8988T (cell line): ENCODE measurements around the gene BIRC7.
"Not testable (repeated sequence)": the region's sequence is repeated elsewhere in the genome, so short reads cannot be mapped to it uniquely, and the experiment has no call there.

Source experiments
- DNase-seq: peaks from one replicate; pipeline ENCODE4 v3.0.0; 2011

BIRC7 gene

DNA sequence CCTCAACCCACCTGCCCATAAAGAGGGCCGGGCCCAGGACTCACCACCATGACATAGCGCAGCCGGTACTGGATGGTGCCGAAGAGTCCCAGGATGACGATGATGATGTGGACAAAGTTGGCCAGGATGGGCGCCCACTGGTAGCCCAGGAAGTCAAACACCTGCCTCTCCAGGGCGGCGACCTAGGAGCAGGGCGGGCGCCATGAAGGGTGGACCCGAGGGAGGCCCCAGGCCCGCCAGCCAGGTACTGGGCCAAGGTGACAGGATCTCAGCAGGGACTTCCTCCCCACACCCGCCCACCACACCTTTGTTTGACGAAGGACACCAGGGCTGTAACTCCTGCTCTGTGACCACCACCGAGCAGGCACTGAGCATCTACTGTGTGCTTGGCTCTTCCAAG, 14.2 kb downstream of the BIRC7 start:
- no peak for DNase-seq

DNA sequence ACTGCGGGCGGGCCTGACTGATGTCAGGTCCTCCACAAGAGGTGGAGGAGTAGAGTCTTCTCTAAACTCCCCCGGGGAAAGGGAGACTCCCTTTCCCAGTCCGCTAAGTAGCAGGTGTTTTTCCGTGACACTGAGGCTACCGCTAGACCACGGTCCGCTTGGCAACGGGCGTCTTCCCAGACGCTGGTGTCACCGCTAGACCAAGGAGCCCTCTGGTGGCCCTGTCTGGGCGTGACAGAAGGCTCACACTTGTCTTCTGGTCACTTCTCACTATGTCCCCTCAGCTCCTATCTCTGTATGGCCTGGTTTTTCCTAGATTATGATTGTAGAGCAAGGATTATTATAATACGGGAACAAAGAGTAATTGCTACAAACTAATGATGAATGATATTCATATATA, 15.6 kb downstream of the BIRC7 start:
- not testable (repeated sequence) for DNase-seq

DNA sequence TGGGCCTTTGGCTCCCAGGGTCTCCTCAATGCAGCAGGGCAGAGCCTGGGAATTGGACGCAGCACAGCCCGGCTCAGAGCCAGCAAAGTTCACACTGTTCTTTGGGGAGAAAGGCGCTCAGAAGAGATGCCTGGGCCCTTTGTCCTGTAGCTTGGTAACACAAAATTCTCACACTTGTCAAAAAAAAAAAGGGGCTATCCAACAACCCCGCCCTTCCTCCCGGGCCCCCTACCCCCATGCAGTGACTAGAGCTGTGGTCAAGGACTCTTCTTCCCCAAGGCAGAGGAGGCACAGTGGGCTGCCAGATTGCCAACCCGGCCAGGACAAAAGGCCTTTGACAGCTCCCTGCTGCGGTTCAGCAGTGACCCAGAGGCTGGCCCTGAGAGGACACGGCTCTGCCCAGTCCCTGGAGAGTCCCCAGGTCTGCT, 16.6 kb downstream of the BIRC7 start:
- peak; percentile 67 for DNase-seq

DNA sequence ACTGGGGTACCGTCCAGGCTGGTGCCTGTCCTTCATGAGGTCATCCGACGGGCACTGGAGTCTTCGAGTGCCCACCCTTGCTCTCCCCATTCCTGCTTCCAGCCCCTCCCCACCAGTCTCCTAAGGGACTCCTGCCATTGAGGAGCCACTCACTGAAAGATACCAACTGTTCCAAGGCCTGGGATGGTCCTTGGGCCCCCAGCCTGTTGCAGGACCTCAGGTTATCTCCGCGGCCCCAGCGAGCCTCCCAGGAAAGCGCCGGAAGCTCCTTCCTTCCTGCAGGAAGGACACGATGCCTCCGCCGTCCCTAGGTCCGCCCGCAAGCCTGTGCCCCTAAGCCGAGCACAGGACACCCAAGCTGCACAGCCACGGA, 17.3 kb downstream of the BIRC7 start:
- DNase-seq: no peak

DNA sequence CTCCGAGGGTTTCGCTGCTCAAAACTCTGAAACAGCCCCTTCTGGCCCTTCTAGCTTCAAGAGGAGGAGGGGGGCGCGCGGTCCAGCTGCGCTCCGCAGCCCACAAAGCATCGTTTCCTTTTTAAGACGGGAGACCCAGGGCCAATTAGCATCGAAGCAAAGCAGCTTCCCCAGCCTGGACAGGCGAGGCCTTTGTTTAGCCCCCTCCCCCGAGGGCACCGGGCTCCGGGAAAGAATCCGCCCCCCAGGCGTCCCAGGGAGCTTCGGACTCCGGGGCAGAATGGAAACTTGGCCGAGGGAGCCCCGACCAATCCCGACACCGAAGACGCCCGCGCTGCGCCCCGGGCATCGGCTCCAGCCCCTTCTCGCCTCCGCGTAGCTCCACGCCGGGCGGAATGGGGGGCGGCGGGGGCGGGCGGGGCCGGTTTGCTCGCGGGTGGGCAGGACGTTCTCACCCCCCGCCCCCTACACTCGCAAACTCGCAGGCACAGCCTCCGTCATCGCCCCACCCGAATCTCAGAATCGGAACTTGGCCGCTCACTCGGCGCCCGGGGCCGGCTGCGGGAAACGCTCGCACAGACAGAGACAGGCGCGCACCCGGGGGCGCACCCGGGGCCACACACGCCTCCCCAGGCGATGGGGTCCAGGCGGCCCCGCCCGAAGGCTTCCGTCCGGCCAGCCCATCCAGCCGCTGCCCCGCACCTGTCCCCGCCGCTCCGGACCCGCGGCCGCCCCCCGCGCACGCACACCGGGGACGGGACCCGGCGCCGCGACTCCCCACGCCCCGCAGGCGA, 17.9 kb downstream of the BIRC7 start:
- DNase-seq: peak; percentile 66

DNA sequence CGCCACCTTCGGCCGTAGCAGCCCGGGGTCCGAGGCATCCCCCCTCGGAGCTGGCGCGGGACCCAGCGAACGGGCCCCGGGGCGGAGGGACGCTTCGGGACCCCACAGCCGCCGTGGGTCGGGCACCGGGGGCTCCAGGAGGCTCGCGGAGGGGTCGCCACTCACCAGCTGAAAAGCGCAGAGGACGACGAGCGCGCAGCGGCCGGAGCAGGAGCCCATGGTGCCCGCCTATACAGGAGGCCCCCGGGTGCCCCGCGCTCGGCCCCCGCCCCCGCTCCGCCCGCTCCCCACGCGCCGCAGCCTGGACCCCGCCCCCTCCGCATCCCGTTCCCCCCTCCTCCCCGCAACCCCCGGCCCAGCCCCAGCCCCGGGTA, 18.5 kb downstream of the BIRC7 start, which contains the start of gene NKAIN4:
Gene NKAIN4 (minus strand): TSS at position 232 of the 374 bp plus-strand sequence. CDS start 13 bp downstream, at position 219.
- DNase-seq: no peak

DNA sequence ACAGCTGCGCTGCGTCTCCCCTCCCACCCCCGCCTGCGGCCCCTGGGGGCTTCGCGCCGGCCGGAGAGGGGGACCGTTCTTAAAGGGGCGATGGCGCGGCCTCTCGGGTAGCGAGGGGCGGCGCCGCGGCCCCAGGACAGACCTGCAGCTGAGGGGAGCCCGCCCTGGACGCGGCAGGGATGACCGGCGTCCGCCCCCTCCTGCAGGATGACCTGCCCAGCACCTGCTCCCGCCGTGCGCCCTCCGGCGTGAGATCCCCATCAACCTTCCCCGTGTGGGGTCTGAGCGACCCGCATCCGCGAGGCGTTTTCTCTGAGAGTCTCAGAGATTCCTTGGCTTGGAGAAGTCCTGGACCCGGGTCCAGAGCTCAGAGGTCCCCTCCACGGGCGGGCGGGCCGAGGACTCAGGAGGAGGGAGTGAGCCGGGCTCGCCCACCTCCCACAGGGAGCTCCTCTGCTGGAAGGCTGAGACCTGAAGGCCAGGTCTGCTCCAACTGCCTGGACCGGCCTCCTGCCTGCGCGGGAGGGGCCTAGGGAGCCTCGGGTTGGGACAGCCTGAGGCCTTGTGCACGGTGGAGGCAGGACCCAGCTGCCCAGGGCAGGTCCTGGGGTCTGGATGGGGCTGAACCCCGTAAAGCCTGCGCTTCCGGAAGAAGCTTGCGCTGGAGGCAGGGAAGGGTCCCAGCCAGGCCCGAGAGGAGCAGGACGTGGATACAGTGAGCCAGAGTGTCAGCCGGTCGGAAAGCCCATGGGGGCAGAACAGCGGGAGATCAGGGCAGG, 19.1 kb downstream of the BIRC7 start:
- peak; percentile 64 for DNase-seq

DNA sequence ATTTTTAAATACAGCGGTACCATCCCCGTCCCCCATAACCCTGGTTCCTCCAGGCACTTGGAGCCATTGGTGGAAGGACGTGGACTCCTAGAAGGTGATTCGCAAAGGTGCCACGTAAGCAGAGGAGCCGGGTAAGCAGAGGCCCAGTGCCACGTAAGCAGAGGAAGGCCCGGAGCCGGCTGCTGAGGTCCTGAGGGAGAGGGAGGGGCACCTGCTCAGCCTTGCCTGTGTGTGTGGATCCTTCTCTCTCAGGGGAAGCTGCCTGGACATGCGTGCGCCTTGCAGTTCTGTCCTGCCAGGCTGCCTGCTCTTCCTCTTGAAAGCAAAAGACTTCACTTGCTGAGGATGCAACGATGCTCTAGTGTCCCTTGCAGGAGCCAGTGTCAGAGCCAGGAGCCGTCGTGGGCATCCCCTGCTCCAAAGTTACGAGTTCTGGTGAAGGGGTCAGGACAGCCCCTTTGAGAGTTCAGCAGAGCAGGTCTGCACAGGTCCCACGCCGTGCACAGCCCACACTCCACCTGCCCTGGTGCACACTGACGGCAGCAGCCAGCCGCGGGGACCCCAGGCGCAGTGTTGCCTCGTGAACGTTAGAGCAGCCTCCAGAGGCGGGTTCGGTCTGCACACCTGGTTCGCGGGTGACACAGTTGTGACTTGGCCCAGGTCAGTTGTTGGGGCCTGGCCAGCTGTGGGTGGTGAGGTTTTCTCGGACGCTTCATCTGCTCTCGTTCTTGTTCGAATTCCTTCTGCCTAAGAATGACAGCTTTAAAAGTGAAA, 20.4 kb downstream of the BIRC7 start:
- DNase-seq: no peak

DNA sequence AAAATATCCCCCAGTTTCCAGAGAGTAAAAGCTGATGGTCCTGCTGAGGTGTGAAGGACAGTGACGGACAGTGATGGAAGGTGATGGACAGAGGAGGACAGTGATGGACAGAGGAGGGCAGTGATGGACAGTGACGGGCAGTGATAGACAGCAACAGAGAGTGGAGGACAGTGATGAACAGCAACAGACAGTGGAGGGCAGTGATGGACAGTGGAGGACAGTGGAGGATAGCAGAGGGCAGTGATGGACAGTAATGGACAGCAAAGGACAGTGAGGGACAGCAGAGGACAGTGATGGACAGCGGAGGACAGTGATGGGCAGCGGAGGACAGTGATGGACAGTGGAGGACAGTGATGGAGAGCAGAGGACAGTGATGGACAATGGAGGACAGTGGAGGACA, 21.2 kb downstream of the BIRC7 start:
- no peak for DNase-seq

DNA sequence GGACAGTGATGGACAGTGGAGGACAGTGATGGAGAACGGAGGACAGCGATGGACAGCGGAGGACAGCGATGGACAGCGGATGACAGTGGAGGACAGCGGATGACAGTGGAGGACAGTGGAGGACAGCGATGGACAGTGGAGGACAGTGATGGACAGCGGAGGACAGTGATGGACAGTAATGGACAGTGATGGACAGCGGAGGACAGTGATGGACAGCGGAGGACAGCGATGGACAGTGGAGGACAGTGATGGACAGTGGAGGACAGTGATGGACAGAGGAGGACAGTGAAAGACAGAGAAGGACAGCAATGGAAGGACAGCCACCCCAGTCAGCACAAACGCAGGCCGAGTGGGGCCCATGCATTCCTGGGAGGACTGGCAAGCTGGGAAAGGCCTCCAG, 21.9 kb downstream of the BIRC7 start:
- DNase-seq: no peak

DNA sequence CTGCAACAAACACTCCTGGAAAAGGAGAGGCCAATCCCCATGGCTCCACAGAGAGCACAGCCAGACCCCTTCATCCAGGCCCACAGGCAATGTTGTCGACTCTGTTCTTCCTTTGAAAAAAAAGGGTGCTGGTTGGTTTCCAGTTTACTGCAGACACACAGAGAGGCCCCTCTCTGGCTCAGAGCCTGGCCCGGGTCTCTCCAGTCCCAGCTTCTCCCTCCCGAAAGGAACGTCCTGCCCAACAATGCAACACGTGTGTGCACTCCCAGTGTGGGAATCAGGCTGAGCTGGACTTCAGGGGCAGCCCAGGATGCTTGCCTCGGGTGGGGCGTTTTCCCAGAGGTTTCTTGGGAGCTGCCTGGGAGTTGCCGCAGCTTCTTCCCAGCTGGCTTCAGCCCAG, 23.1 kb downstream of the BIRC7 start:
- DNase-seq: no peak

DNA sequence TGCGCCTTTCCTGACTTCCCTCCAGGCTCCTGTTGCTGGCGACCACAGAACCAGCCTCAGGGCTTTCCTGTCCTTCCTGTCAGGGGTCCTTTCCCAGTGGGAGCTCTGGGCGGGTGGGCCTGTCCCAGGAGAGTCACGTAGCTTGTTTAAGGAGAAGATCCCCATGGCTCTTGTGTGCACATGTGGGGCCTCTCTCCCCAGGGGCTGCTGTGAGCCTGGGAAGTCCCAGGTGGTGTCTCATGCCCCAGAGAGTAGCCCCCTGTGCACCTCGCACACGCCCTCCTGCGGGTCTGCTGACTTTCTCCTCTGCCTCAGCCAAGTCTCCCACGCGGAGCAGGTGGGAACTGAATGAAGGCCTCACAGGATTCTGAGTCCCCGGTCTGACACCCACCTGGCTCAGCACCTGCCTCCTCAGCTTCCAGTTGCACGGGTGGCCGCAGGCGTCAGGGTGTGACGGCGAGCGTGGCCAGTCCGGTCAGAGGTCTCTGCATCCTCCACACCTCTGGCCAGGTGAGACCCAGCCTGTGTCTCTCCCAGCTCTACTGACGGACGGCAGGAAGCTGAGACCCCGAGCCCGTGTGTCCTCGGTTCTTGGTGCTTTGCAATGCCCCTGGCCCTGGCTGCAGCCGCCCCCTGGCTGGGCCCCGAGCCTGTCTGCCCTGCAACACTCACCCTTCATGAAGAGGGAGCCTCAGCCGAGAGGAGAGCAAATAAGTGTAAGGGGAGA, 24.2 kb downstream of the BIRC7 start:
- no peak for DNase-seq

DNA sequence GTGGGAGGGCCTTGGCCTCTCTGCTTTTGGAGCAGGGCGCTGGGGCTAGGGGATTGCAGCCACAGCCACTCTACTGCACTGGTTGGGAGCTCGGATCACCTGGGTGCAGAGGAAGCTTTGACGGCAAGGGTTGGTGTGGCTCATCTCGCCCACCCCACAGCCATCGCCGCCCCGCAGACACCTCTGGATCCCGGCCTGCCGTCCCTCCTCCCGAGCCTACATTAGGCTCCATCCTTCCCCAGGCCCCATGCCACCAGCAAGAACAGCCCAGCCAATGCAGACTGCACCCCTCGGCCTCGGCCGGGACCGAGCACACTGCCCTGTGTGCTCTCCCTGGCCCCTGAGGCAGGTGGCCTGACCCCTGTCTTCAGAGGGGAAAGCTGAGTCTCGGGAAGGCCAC, 24.8 kb downstream of the BIRC7 start:
- DNase-seq: no peak

DNA sequence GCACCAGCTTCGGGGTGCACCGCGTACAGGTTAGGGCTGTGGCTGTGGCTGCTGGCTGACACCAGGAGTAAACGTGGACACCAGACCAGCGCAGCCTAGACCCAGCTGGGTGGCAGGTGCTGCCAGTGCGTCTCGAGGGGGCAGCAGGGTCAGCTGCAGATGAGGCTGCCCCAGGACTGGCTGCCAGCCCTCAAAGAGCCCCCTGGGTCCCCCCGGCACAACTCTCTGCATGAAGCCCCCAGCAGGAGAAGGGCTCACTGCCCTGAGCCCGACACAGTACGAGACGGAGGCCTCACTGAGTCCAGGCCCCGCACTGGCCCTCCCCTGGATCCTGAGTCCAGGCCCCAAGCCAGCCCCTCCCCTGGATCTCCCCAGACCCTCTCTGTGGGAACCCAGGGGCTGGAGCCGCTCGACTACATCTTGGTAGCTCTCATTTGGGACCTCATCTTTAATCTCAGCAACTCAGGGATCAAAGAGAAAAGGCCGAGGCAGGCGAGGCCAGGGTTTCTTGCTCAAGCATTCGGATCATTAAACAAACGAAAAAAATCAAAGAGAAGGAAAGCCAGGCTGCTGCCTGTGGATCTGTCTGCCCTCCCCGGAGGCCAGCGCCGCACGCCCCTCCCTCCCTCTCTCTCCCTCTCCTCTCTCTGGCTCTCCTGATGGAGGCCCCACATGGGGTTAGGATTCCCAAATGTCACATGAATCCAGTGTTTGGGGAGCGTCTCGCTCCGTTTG, 25.5 kb downstream of the BIRC7 start:
- DNase-seq: no peak

DNA sequence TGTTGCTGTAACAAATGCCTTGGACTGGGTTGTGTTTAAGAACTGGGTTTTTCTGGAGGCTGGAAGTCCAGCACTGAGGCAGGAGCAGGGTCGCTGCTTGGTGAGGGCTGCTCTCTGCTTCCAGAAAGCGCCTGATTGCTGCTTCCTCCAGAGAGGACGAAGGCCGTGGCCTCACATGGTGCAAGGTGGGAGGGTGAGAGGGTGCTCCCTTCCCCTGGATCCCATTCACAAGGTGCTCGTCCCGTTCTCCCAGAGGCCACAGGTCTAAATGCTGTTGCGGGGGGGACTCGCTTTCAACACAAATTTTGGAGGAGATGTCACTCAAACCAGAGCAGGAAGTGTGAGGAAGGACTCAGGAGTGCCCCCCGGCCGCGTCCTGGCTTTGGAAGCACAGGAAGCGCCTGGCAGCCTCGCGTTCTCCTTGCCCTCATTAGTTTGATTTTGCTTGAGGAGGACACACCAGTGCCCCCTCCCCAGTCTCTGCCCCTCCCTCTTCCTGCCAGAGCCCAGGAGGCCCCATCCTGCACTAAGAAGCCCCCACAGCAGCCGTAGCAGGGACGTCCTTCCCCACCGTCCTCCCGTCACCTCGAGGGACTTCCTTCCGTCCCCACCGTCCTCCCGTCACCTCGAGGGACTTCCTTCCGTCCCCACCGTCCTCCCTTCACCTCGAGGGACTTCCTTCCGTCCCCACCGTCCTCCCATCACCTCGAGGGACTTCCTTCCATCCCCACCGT, 26.3 kb downstream of the BIRC7 start:
- DNase-seq: no peak

DNA sequence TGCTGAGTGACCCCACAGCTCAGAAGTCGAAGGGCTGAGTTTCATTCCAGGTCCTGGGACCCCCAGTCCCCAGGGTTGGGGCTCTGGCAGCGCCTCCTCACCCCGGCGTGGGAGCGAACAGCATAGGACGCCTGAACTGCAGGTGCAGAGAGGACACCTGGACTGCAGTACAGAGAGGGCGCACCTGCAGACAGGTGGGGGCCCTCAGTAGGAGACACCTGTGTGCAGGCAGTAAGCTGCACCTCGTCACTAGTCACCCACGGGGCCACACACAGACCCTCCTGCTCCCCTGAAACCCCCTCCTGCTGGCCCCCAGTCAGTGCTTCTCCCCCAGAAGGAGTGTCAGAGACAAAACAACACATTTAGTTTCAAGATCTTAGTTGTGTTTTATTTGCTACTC, 27.1 kb downstream of the BIRC7 start:
- no peak for DNase-seq

DNA sequence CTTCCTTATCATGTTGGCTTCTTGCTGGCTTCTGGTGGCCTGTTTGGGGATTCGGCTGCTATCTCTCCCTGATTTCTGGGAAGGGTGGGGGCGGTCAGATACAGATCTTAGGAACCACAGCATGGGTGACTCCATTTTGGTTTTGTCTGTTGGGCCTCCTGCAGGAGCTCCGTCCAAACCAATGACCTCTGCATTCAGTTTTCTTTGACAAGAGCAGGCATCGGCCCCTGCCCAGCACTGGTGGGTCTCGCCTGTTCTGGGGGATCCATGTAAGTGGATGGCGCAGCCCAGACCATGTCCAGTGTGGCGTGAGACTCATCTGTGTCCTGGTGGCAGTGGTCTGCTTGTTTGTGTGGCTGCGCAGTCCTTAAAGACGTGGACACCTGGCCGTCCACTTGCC, 28.3 kb downstream of the BIRC7 start:
- DNase-seq: no peak

DNA sequence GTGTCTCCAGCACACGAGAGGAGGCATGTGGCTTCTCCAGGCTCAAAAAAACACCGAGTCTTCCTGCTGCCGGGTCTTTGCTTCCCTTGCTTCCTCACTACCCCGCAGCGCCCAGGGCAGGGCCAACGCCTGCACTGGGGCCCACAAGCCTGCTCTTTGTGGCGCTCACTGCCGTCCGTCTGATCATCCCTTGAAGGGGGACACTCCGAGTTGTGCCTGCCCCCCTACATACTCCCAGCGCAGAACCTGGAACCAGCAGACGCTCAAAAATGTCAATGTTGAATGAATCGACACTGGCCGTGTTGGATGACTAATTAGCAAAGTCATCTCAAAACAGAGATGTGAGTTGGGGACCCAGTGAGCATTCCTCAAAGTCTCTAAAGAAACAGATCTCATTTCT, 28.8 kb downstream of the BIRC7 start:
- no peak for DNase-seq

DNA sequence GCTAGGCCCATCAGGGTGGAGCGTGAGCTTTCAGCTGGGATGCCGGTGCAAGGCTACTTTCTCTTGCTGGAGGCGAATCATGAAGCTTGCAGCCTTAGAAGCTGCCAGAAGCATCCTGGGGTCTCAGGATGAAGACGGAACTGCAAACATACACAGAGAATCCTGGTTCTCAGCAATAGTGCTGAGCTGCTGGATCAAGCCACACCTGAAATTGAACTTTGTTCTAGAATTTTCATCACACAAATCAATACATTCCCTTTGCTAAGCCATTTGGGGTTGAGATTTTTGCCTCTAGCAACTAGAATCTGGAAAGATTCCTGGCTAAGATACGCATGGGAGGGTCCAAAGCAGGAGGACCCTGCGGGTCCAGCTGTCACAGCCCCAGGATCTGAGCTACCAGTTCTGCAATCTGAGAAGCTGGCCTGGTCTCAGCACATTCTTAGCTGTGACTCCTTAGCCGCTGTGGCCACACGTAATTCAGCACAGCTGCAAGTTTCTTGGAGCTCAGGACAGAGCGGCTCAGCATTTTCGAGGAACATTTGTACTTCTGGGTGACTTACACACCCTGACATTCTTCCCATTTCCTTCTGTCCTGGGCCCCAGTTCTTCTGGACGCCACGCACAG, 30.3 kb downstream of the BIRC7 start:
- no peak for DNase-seq

DNA sequence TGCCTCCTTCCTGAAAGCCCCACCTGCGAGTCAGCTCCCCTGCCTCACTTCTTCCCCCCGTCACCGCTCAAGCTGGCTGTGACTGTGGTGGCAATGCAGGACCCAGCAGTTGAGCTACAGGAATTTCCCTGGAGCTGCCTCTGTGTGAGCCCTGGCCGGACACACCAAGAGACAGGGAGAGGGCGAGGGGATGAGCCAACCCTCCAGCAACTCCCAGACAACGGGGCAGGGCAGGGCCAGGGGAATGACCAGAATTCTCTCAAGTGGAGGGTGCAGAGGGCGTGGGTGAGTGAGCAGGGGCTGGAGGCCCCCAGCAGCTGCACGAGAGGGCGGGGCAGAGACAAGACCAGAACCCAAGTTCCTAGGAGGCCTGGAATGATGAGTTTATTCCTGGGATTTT, 32.0 kb downstream of the BIRC7 start:
- DNase-seq: no peak

DNA sequence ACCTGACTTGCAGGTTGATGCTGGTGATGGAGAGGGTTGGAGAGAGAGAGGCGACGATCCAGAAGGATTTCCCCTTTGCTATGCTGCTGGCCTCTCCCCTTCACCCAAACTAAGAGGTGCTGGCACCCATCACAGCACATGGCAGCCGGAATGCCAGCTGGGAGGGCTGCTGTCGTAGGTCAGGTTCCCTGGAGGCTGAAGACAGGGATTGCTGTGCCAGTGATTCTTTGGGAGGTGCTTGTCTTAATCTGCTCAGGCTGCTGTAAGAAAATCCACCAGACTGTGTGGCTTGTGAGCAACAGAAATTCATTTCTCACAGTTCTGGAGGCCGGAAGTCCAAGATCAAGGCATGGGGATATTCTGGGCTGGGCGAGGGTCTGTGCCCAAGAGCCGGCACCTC, 32.6 kb downstream of the BIRC7 start:
- DNase-seq: no peak
